KMS-11 (cell line): Measurements from ENCODE around the gene PRKACA.
"Not testable (repeated sequence)": the region's sequence is repeated elsewhere in the genome, so short reads cannot be mapped to it uniquely, and the experiment has no call there.

Experiments used
- H2AFZ ChIP-seq: fragments of 200-600 bp; sonication (generic); 2 replicates; pipeline ENCODE4 v1.6.1; 2016; ENCODE audit warnings: antibody characterized with exemption, mixed run types, low read depth
- H3K27ac ChIP-seq: fragments of 200-600 bp; sonication (generic); 2 replicates; pipeline ENCODE4 v1.6.1; 2016; ENCODE audit warnings: mild to moderate bottlenecking, mixed run types
- H3K27me3 ChIP-seq: fragments of 200-600 bp; sonication (generic); 2 replicates; pipeline ENCODE4 v1.6.1; 2017; ENCODE audit warnings: mild to moderate bottlenecking, low read depth, mixed run types, moderate library complexity; ENCODE audit not compliant: insufficient read depth
- H3K36me3 ChIP-seq: fragments of 200-600 bp; sonication (generic); 2 replicates; pipeline ENCODE4 v1.6.1; 2017; ENCODE audit warnings: mild to moderate bottlenecking, mixed run types; ENCODE audit not compliant: insufficient read depth
- H3K4me1 ChIP-seq: fragments of 200-600 bp; sonication (generic); 2 replicates; pipeline ENCODE4 v1.6.1; 2016; ENCODE audit warnings: mild to moderate bottlenecking, low read depth, mixed run types; ENCODE audit not compliant: poor library complexity, severe bottlenecking
- H3K4me2 ChIP-seq: fragments of 200-600 bp; sonication (generic); 2 replicates; pipeline ENCODE4 v1.7.0; 2016; ENCODE audit warnings: mild to moderate bottlenecking, mixed run types
- H3K4me3 ChIP-seq: fragments of 200-600 bp; sonication (generic); IDR thresholded peaks from 2 replicates; pipeline ENCODE4 v1.6.1; 2017; ENCODE audit warnings: low read depth, low read length, mixed read lengths; ENCODE audit not compliant: insufficient read depth
- H3K79me2 ChIP-seq: fragments of 200-600 bp; sonication (generic); 2 replicates; pipeline ENCODE4 v1.6.1; 2016; ENCODE audit warnings: low read depth, mixed run types; ENCODE audit not compliant: insufficient read depth
- H3K9ac ChIP-seq: fragments of 200-600 bp; sonication (generic); 2 replicates; pipeline ENCODE4 v1.6.1; 2016; ENCODE audit warnings: mild to moderate bottlenecking, mixed run types
- H4K20me1 ChIP-seq: fragments of 200-600 bp; sonication (generic); 2 replicates; pipeline ENCODE4 v1.6.1; 2016; ENCODE audit warnings: mild to moderate bottlenecking, mixed run types; ENCODE audit not compliant: insufficient read depth
- TF ChIP-seq, protein P1 (sequence below): fragments of 200-600 bp; sonication (generic); conservative IDR thresholded peaks from 2 replicates; pipeline ENCODE4 v1.6.1; 2017; ENCODE audit warnings: low read depth, mild to moderate bottlenecking, antibody characterized with exemption, low read length, moderate library complexity, mixed read lengths

PRKACA gene

DNA sequence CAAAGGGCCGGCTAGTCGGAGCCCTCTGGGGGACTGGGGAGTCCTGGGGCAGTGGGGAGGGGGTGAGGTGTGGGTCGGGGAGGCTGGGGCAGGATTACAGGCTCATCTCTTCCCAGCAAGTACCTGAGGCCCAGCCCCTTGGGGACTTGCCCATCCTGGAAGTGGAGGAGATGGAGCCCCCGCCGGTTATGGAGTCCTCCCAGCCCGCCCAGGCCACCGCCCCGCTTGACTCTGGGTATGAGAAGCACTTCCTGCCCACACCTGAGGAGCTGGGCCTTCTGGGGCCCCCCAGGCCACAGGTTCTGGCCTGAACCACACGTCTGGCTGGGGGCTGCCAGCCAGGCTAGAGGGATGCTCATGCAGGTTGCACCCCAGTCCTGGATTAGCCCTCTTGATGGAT, 65.6 kb downstream of the PRKACA start:
- H3K4me2 ChIP-seq, result no peak overlapping the region
- no peaks in the 10 kb centered on the region for H4K20me1 ChIP-seq
- H3K9ac ChIP-seq, result no peak overlapping the region
- H2AFZ ChIP-seq, result no peak overlapping the region
- no peak overlapping the region for H3K4me3 ChIP-seq
- TF ChIP-seq, protein P1, sequence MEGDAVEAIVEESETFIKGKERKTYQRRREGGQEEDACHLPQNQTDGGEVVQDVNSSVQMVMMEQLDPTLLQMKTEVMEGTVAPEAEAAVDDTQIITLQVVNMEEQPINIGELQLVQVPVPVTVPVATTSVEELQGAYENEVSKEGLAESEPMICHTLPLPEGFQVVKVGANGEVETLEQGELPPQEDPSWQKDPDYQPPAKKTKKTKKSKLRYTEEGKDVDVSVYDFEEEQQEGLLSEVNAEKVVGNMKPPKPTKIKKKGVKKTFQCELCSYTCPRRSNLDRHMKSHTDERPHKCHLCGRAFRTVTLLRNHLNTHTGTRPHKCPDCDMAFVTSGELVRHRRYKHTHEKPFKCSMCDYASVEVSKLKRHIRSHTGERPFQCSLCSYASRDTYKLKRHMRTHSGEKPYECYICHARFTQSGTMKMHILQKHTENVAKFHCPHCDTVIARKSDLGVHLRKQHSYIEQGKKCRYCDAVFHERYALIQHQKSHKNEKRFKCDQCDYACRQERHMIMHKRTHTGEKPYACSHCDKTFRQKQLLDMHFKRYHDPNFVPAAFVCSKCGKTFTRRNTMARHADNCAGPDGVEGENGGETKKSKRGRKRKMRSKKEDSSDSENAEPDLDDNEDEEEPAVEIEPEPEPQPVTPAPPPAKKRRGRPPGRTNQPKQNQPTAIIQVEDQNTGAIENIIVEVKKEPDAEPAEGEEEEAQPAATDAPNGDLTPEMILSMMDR, result no peak
- no peaks in the 10 kb centered on the region for H3K79me2 ChIP-seq
- 0 out of 2 replicates have a peak, but pooled peaks cover 2% of the 10 kb centered on the region for H3K36me3 ChIP-seq
- H3K4me1 ChIP-seq, result peaks cover 4% of the 10 kb centered on the region
- H3K27ac ChIP-seq, result no peak overlapping the region
- H3K27me3 ChIP-seq, result no peaks in the 10 kb centered on the region

DNA sequence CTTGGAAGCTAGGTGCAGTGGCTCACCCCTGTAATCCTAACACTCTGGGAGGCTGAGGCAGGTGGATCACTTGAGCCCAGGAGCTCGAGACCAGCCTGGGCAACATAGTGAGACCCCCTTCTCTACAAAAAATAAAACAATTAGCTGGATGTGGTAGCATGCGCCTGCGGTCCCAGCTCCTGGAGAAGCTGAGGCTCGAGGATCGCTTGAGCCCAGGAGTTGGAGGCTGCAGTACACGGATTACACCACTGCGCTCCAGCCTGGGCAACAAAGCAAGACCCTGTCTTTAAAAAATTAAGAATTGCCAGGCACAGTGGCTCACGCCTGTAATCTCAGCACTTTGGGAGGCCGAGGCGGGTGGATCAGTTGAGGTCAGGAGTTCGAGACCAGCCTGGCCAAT, 66.6 kb downstream of the PRKACA start:
- H3K4me3 ChIP-seq, H3K27me3 ChIP-seq, H4K20me1 ChIP-seq, H3K27ac ChIP-seq, H3K4me2 ChIP-seq, H3K79me2 ChIP-seq, H3K36me3 ChIP-seq, H3K4me1 ChIP-seq, H2AFZ ChIP-seq, H3K9ac ChIP-seq: not testable (repeated sequence)

DNA sequence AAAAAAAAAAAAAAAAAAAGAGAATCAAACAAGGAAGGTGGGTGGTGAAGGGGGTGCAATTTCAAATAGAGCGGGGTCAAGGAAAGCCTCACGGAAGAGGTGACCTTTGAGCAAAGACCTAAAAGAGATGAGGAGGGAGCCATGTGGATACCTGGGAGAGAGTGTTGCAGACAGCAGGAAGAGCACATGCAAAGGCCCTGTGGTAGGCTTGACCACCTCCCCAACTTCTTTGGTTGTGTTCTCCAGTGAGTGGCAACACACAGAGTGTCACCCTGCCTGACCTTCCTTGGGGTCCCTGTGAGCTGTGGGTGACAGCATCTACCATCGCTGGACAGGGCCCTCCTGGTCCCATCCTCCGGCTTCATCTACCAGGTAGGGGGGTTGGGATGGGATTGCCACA, 67.0 kb downstream of the PRKACA start:
- Histone ChIP-seq H3K27me3 (no peaks in the 10 kb centered on the region), H3K79me2 (no peaks in the 10 kb centered on the region), H3K9ac (no peak overlapping the region), H3K4me3 (no peak overlapping the region), H4K20me1 (no peaks in the 10 kb centered on the region), H3K4me2 (no peak overlapping the region), H3K36me3 (0 out of 2 replicates have a peak, but pooled peaks cover 2% of the 10 kb centered on the region), H3K4me1 (peaks cover 6% of the 10 kb centered on the region), H2AFZ (no peak overlapping the region), H3K27ac (no peak overlapping the region)
- TF ChIP-seq, protein P1, result no peak

DNA sequence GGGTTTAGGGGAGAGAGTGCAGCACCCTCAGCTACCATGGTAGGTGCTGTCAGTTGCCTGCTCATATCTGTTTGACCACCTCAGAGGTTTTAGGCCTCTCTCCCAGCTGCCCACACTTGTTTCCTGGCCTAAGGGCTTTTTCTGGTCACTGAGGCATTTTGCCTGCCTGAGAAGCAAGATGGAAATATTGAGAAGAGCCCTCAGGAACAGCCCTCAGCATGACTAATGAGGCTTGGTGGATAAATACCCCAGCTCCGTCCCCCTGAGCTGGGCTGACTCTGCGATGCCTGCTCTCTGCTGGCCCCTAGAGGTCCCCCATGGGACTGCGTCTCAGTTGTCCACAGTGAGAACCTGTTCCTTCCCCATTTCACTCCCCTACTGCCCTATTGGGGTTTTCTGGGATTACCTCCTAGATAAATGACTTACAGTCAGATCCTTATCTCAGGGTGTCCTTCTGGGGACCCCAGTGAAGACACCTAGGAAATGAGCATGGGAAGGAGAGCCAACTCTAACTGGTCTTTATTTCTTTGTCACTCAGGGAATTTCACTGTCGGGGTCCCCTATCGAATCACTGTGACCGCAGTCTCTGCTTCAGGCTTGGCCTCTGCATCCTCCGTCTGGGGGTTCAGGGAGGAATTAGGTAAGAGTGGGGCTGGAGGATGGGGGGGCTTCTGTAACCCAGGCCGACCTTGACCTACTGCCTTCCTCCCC, 69.0 kb downstream of the PRKACA start:
- no peaks in the 10 kb centered on the region for H3K27me3 ChIP-seq
- H3K36me3 ChIP-seq, result 0 out of 2 replicates have a peak, but pooled peaks cover 2% of the 10 kb centered on the region
- H3K27ac ChIP-seq, result no peak overlapping the region
- no peak overlapping the region for H3K9ac ChIP-seq
- H3K4me3 ChIP-seq, result no peak overlapping the region
- H4K20me1 ChIP-seq, result no peaks in the 10 kb centered on the region
- H3K4me2 ChIP-seq, result no peak overlapping the region
- H3K4me1 ChIP-seq, result peaks cover 6% of the 10 kb centered on the region
- no peak overlapping the region for H2AFZ ChIP-seq
- TF ChIP-seq, protein P1, result peak; percentile 90
- no peaks in the 10 kb centered on the region for H3K79me2 ChIP-seq

DNA sequence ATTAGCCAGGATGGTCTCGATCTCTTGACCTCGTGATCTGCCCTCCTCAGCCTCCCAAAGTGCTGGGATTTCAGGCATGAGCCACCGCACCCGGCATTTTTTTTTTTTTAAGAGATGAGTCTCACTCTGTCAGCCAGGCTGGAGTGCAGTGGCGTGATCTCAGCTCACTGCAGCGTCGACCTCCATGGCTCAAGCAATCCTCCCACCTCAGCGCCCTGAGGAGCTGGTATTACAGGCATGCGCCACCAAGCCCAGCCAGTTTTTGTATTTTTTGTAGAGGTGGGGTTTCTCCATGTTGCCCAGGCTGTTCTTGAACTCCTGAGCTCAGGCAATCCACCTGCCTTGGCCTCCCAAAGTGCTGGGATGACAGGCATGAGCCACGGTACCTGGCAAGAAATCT, 69.7 kb downstream of the PRKACA start:
- not testable (repeated sequence) for H3K4me3 ChIP-seq, H4K20me1 ChIP-seq, H3K27ac ChIP-seq, H3K9ac ChIP-seq, H3K4me1 ChIP-seq, H3K27me3 ChIP-seq, H3K4me2 ChIP-seq, H3K36me3 ChIP-seq, H2AFZ ChIP-seq, H3K79me2 ChIP-seq
